Neural cell (in vitro differentiated cells): ENCODE measurements around the gene CDK17. TPM values are rescaled to one million over a fixed set of nuclear protein-coding genes. Genes with fewer than 3 reads are reported as not detected.
"Not testable (repeated sequence)": the region's sequence is repeated elsewhere in the genome, so short reads cannot be mapped to it uniquely, and the experiment has no call there.

Source experiments
- H2AFZ ChIP-seq: fragments of 200-600, 300-800 bp; sonication (generic), shearing (Covaris generic); 2 replicates; pipeline ENCODE4 v1.6.0; 2014; ENCODE audit warnings: low read depth, mild to moderate bottlenecking, antibody characterized with exemption, low read length, moderate library complexity
- H3F3A ChIP-seq: fragments of 200-600 bp; shearing (Covaris generic); 2 replicates; pipeline ENCODE4 v1.6.1; 2016; ENCODE audit warnings: mild to moderate bottlenecking, moderate library complexity, mixed read lengths, antibody characterized with exemption, low read length; ENCODE audit not compliant: insufficient read depth, poor library complexity, severe bottlenecking
- H3K27ac ChIP-seq: fragments of 200-600, 300-800 bp; sonication (generic), shearing (Covaris generic); 2 replicates; pipeline ENCODE4 v1.5.1; 2014; ENCODE audit warnings: mild to moderate bottlenecking, low read length, moderate library complexity
- H3K27me3 ChIP-seq: fragments of 300-800, 200-600 bp; sonication (generic), shearing (Covaris generic); 2 replicates; pipeline ENCODE4 v1.6.0; 2014; ENCODE audit warnings: mild to moderate bottlenecking, low read depth, low read length, moderate library complexity; ENCODE audit not compliant: insufficient read depth
- H3K36me3 ChIP-seq: fragments of 300-800, 200-600 bp; sonication (generic), shearing (Covaris generic); 2 replicates; pipeline ENCODE4 v1.5.1; 2014; ENCODE audit warnings: mild to moderate bottlenecking, antibody characterized with exemption, low read length, moderate library complexity; ENCODE audit not compliant: insufficient read depth
- H3K4me2 ChIP-seq: fragments of 300-800, 200-600 bp; sonication (generic), shearing (Covaris generic); 2 replicates; pipeline ENCODE4 v1.6.0; 2014; ENCODE audit warnings: mild to moderate bottlenecking, low read length
- H3K4me3 ChIP-seq: fragments of 300-800, 200-600 bp; sonication (generic), shearing (Covaris generic); 2 replicates; pipeline ENCODE4 v1.5.1; 2014; ENCODE audit warnings: mild to moderate bottlenecking, low read length, moderate library complexity
- H3K79me2 ChIP-seq: fragments of 200-600 bp; shearing (Covaris generic); replicated peaks from 2 replicates; pipeline ENCODE4 v1.6.0; 2014; ENCODE audit warnings: mild to moderate bottlenecking, low read length, moderate library complexity; ENCODE audit not compliant: insufficient read depth
- H3K9ac ChIP-seq: fragments of 300-800, 200-600 bp; sonication (generic), shearing (Covaris generic); 2 replicates; pipeline ENCODE4 v1.6.1; 2016; ENCODE audit warnings: mild to moderate bottlenecking, low read length, mixed read lengths
- H3K9me2 ChIP-seq: fragments of 200-600 bp; shearing (Covaris generic); 2 replicates; pipeline ENCODE4 v1.6.1; 2016; ENCODE audit warnings: mild to moderate bottlenecking, low read length, mixed read lengths; ENCODE audit not compliant: insufficient read depth
- H3K9me3 ChIP-seq: fragments of 200-600, 300-800 bp; sonication (generic), shearing (Covaris generic); 2 replicates; pipeline ENCODE4 v1.6.1; 2016; ENCODE audit warnings: mild to moderate bottlenecking, mixed run types, low read length, moderate library complexity, mixed read lengths
- H4K20me1 ChIP-seq: fragments of 200-600 bp; shearing (Covaris generic); 2 replicates; pipeline ENCODE4 v1.6.1; 2016; ENCODE audit warnings: mild to moderate bottlenecking, mixed run types; ENCODE audit not compliant: insufficient read depth
- CTCF ChIP-seq: fragments of 450-650 bp; IDR thresholded peaks from 2 replicates; pipeline ENCODE4 v1.5.1; 2014; ENCODE audit warnings: antibody characterized with exemption, mild to moderate bottlenecking, moderate library complexity; ENCODE audit not compliant: poor library complexity, severe bottlenecking
- EP300 ChIP-seq: fragments of 450-650 bp; conservative IDR thresholded peaks from 2 replicates; pipeline ENCODE4 v1.6.1; 2014; ENCODE audit warnings: antibody characterized with exemption, mild to moderate bottlenecking, moderate library complexity; ENCODE audit not compliant: poor library complexity, severe bottlenecking
- EZH2 ChIP-seq: fragments of 200-600, 300-800 bp; shearing (Covaris generic), sonication (generic); IDR thresholded peaks from 2 replicates; pipeline ENCODE4 v1.6.1; 2014; ENCODE audit warnings: antibody characterized with exemption, low read length, borderline replicate concordance, mild to moderate bottlenecking; ENCODE audit not compliant: insufficient read depth, poor library complexity, severe bottlenecking
- MXI1 ChIP-seq: fragments of 450-650 bp; conservative IDR thresholded peaks from 2 replicates; pipeline ENCODE4 v1.6.1; 2014; ENCODE audit warnings: antibody characterized with exemption, mild to moderate bottlenecking; ENCODE audit not compliant: poor library complexity, severe bottlenecking
- POLR2AphosphoS5 ChIP-seq: IDR thresholded peaks from 2 replicates; pipeline ENCODE4 v1.6.1; 2012
- RAD21 ChIP-seq: fragments of 450-650 bp; conservative IDR thresholded peaks from 2 replicates; pipeline ENCODE4 v1.6.1; 2014; ENCODE audit warnings: antibody characterized with exemption, mild to moderate bottlenecking, moderate library complexity
- REST ChIP-seq: IDR thresholded peaks from 2 replicates; pipeline ENCODE4 v1.6.1; 2012; ENCODE audit warnings: borderline replicate concordance
- SMC3 ChIP-seq: fragments of 450-650 bp; conservative IDR thresholded peaks from 2 replicates; pipeline ENCODE4 v1.6.1; 2014; ENCODE audit warnings: antibody characterized with exemption, mild to moderate bottlenecking, moderate library complexity; ENCODE audit not compliant: poor library complexity
- TAF1 ChIP-seq: IDR thresholded peaks from 2 replicates; pipeline ENCODE4 v1.6.1; 2012; ENCODE audit warnings: low read depth
- polyA plus RNA-seq: library from polyadenylated mRNA; depleted of rRNA; stranded (reverse); fragments of >200 nt; gene quantifications from 2 replicates; pipeline ENCODE4 v1.2.3, GENCODE V29; 2014

The CDK17 gene
- polyA plus RNA-seq, 1 donor from 2014 or later = 119 TPM

- Histone ChIP-seq H3K36me3 (no peaks in the 10 kb centered on the region), H3K4me2 (no peak overlapping the region), H3K9me2 (no peaks in the 10 kb centered on the region), H4K20me1 (no peaks in the 10 kb centered on the region), H3K9ac (no peak overlapping the region), H3K27me3 (no peaks in the 10 kb centered on the region), H3K27ac (no peak overlapping the region), H3K4me3 (no peak overlapping the region), H3K79me2 (peaks cover 66% of the 10 kb centered on the region), H3F3A (no peaks in the 10 kb centered on the region), H2AFZ (no peak overlapping the region), H3K9me3 (no peaks in the 10 kb centered on the region)
- TF ChIP-seq POLR2AphosphoS5 (no peak), TAF1 (no peak), SMC3 (no peak), MXI1 (no peak), EP300 (no peak), EZH2 (no peak), CTCF (no peak), RAD21 (no peak), REST (no peak)
Observed at GRCh38 chr12:96350982-96351381, 49.3 kb downstream of the CDK17 start.

- H3K27ac ChIP-seq = no peak overlapping the region
- H3K4me2 ChIP-seq = no peak overlapping the region
- no peak overlapping the region for H3K4me3 ChIP-seq
- H3K9ac ChIP-seq = no peak overlapping the region
- H3K27me3 ChIP-seq = no peaks in the 10 kb centered on the region
- H4K20me1 ChIP-seq = no peaks in the 10 kb centered on the region
- H2AFZ ChIP-seq = no peak overlapping the region
- peaks cover 62% of the 10 kb centered on the region for H3K79me2 ChIP-seq
- no peaks in the 10 kb centered on the region for H3K9me2 ChIP-seq
- no peaks in the 10 kb centered on the region for H3F3A ChIP-seq
- no peaks in the 10 kb centered on the region for H3K36me3 ChIP-seq
- TF ChIP-seq SMC3 (no peak), EZH2 (no peak), MXI1 (no peak), TAF1 (no peak), POLR2AphosphoS5 (no peak), REST (no peak), EP300 (no peak), RAD21 (no peak), CTCF (no peak)
- H3K9me3 ChIP-seq = no peaks in the 10 kb centered on the region
Observed at GRCh38 chr12:96347130-96347699, 53.0 kb downstream of the CDK17 start.

- H3K4me2 ChIP-seq, H2AFZ ChIP-seq, H3K36me3 ChIP-seq, H3K9ac ChIP-seq, H3F3A ChIP-seq, H3K27ac ChIP-seq, H4K20me1 ChIP-seq, H3K9me3 ChIP-seq, H3K4me3 ChIP-seq, H3K9me2 ChIP-seq, H3K27me3 ChIP-seq: not testable (repeated sequence)
- peaks cover 62% of the 10 kb centered on the region for H3K79me2 ChIP-seq
Observed at GRCh38 chr12:96346716-96347115, 53.5 kb downstream of the CDK17 start.
